Activated CD4-positive, alpha-beta memory T cell treated with anti-CD3 and anti-CD28 coated beads for 36 hours (primary cell): ENCODE measurements around the gene TBC1D4. TPM values are rescaled to one million over a fixed set of nuclear protein-coding genes. Genes with fewer than 3 reads are reported as not detected.
"Not testable (repeated sequence)": the region's sequence is repeated elsewhere in the genome, so short reads cannot be mapped to it uniquely, and the experiment has no call there.

Experiments used
- CTCF ChIA-PET: fragments of 350-600 bp; sonication (Branson Sonifier 250); formaldehyde crosslinking; loops from one replicate; lab custom pipeline; 2021; ENCODE audit warnings: antibody characterized with exemption, inconsistent platforms; lab: Charles Lee
- POLR2A ChIA-PET: fragments of 350-600 bp; sonication (Branson Sonifier 250); formaldehyde crosslinking; loops from one replicate; lab custom pipeline; 2021; ENCODE audit warnings: antibody characterized with exemption; lab: Charles Lee
- DNase-seq: peaks from one replicate; pipeline ENCODE4 v3.0.0-alpha.2; 2020
- H3K27ac Mint-ChIP-seq: one replicate; pipeline ENCODE4 v1.8.0; 2021; ENCODE audit warnings: mixed read lengths
- H3K27me3 Mint-ChIP-seq: one replicate; pipeline ENCODE4 v1.8.0; 2021; ENCODE audit warnings: mixed read lengths
- H3K36me3 Mint-ChIP-seq: one replicate; pipeline ENCODE4 v1.8.0; 2021; ENCODE audit warnings: mixed read lengths
- H3K4me1 Mint-ChIP-seq: one replicate; pipeline ENCODE4 v1.8.0; 2021; ENCODE audit warnings: low read depth, mixed read lengths
- H3K4me3 Mint-ChIP-seq: one replicate; pipeline ENCODE4 v1.8.0; 2021; ENCODE audit warnings: mild to moderate bottlenecking, mixed read lengths
- H3K9me3 Mint-ChIP-seq: one replicate; pipeline ENCODE4 v1.8.0; 2021; ENCODE audit warnings: mixed read lengths
- intact Hi-C: fragments of 100-400 bp; cut with micrococcal nuclease; formaldehyde crosslinking; loops from one replicate; pipeline ENCODE4 v1.15.1; 2023
- total RNA-seq, 2 experiments: library from RNA; stranded (reverse); gene quantifications; one replicate each; pipeline ENCODE4 v1.2.3, GENCODE V29; 2021

TBC1D4 gene
- total RNA-seq, 2 experiments from 2014 or later = 13.0 to 14.8 TPM

DNA sequence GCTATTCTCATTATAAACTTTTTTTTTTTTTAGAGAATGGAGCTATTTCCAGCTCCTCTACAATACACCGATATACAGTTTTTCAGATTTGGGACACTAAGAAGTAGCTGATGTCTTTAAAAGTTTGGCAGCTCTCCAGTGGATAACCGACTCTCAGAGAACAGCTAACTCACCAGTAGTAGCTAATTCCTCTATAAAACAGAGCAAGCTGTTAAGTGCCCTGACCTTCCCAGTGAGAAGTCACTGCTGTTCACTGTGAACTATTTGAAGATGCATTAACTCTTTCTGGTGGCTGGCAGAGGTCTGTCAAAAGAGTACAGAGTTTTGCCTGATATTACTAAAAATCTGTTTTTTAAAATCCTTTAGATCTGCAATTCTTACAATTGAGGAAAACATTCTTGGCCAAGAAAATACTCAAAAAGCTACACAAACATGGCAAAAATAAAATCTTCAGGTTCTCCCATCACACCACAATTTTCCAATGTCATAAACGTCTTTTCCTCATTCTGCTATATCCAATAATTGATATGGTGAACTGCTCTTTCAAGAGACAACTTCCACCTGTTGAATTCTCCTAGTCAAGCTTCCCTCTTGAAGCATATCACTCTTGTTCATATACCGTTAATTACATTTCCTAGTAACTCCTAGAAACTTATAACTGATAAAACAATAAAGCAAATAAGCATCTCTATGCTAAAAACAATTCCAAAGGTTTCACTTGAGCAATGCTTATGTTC is 44.2 kb downstream of the TBC1D4 start:
- intact Hi-C loops = no loop called here
- Mint-ChIP-seq H3K4me3 (no peak overlapping the region), H3K36me3 (no peaks in the 10 kb centered on the region), H3K4me1 (no peaks in the 10 kb centered on the region), H3K27me3 (peaks cover 7% of the 10 kb centered on the region), H3K9me3 (no peaks in the 10 kb centered on the region), H3K27ac (no peak overlapping the region)
- ChIA-PET CTCF (no interaction called here), POLR2A (no interaction called here)
- DNase-seq = no peak

DNA sequence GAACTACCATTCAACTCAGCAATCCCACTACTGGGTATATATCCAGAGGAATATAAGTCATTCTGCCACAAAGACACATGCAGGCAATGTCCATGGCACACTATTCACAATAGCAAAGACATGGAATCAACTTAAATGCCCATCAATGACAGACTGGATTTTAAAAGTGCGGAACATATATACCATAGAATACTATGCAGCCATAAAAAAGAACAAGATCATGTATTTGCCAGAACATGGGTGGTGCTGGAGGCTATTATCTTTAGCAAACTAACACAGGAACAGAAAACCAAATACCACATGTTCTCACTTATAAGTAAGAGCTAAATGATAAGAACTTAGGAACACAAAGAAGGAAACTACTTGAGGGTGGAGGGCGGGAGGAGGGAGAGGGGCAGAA is 47.8 kb downstream of the TBC1D4 start:
- H3K27me3 Mint-ChIP-seq = peaks cover 20% of the 10 kb centered on the region
- CTCF ChIA-PET = interaction anchor here (0.7 kb wide), 1 partner anchor 61 kb away, joined by 3 read pairs; no protein-coding TSS in a partner anchor

DNA sequence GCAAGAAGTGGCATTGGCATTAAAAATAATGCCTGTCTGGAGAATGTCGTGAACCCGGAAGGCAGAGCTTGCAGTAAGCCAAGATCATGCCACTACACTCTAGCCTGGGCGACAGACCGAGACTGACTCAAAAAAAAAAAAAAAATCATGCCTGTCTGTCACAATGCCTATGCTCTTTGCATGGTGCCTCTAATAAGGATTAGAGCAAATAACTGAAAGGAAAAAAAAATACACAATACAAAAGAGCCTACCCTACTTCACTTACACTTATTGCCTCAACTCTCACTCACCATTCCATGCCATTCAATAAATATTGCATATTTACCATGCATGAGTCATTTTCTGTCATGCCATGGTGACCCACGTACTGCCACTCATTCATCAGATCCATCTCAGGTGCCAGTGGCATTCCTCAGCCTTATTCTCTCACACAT is 49.1 kb downstream of the TBC1D4 start:
- POLR2A ChIA-PET = no interaction called here
- Mint-ChIP-seq H3K36me3 (no peaks in the 10 kb centered on the region), H3K27ac (no peak overlapping the region), H3K9me3 (no peaks in the 10 kb centered on the region), H3K4me1 (no peaks in the 10 kb centered on the region), H3K27me3 (peaks cover 27% of the 10 kb centered on the region), H3K4me3 (no peak overlapping the region)
- CTCF ChIA-PET = interaction anchor here (0.5 kb wide), 1 partner anchor 212 kb away, joined by 3 read pairs; no protein-coding TSS in a partner anchor
- intact Hi-C loops = no loop called here
- no peak for DNase-seq

More for the DNA sequence above, 47.8 kb downstream of the TBC1D4 start:
- POLR2A ChIA-PET, H3K4me1 Mint-ChIP-seq, H3K36me3 Mint-ChIP-seq, intact Hi-C loops, H3K9me3 Mint-ChIP-seq, DNase-seq, H3K27ac Mint-ChIP-seq, H3K4me3 Mint-ChIP-seq: not testable (repeated sequence)

DNA sequence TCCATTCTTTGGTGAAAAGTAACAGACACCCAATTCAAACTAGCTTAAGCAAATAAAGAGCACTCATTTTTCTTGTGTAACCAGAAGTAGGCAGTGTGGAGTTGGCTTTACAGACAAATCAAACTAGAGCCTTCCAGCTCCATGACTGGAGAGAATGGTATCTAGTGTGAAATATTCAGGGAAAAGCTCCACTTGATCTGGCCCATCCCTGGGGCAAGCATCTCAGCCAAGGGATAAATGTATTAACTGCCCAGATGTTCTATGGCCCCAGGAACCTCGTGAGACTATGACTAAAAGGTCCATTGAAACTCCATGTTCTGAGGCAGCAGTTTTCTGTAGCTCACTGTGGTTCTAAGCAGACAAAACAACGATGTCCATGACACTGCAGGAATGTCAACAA is 49.9 kb downstream of the TBC1D4 start:
- intact Hi-C loops = no loop called here
- Mint-ChIP-seq H3K27me3 (peaks cover 27% of the 10 kb centered on the region), H3K4me1 (no peaks in the 10 kb centered on the region), H3K36me3 (no peaks in the 10 kb centered on the region), H3K27ac (no peak overlapping the region), H3K9me3 (no peaks in the 10 kb centered on the region), H3K4me3 (no peak overlapping the region)
- DNase-seq = no peak
- CTCF ChIA-PET = interaction anchor here (0.5 kb wide), 1 partner anchor 212 kb away, joined by 3 read pairs; no protein-coding TSS in a partner anchor
- POLR2A ChIA-PET = no interaction called here

DNA sequence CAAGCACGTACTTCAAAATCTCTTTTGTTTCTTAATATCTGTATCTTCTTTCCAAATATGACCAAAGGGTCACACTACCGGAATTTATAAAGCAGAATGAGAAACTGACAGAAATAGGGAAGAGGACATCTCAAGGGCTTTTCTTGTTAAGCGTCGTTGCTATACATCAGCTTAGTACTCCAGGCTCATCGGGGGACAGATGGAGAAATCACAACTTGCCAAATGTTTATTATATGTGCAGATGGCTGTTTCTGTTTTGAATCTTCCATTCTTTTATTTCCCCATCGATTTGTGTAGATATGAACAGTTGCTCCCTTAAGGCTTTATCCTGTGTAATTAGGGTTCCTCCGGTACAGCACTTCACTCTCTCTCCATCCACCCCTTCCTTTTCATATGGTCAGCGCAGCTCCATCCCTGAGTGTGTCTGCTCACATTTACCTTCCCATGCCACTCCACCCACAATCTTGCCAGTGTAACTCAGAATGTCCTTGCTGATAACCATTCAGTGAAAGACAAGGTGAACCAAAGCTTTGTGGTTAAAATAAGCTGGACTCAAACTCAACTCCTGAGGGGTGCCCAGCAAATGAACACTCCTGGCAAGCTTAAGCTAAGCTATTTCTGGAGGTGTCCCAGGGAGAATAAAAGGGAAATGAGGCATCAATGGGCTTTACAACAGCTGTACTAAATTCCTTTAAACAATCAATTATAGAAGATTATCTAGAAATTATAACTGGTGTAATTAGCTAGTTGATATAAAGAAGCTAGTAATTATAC is 51.3 kb downstream of the TBC1D4 start:
- Mint-ChIP-seq H3K4me1 (no peaks in the 10 kb centered on the region), H3K9me3 (no peaks in the 10 kb centered on the region), H3K4me3 (no peak overlapping the region), H3K27ac (no peak overlapping the region), H3K27me3 (peaks cover 29% of the 10 kb centered on the region), H3K36me3 (no peaks in the 10 kb centered on the region)
- DNase-seq = no peak
- CTCF ChIA-PET = no interaction called here
- intact Hi-C loops = no loop called here
- POLR2A ChIA-PET = interaction anchor here (0.6 kb wide), 1 partner anchor 895 kb away, joined by 3 read pairs; no protein-coding TSS in a partner anchor

DNA sequence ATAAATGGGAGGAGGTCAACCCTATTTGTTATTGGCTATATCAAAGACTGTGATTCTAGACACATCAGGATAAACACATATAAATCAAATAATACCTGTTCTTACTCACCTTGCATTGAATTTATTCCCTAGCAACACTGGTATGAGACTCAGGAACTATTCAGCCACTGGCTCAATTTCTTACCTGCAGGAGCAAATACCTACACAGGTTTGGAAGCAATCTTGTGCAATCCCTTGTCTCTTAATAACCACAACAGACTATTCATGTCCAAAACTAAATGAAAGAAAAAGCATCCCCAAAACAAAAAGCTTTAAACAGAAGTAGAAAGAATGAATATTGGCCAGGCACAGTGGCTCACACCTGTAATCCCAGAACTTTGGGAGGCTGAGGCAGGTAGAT is 55.5 kb downstream of the TBC1D4 start:
- peaks cover 27% of the 10 kb centered on the region for H3K27me3 Mint-ChIP-seq
- H3K9me3 Mint-ChIP-seq = no peaks in the 10 kb centered on the region
- H3K4me3 Mint-ChIP-seq = no peak overlapping the region
- H3K36me3 Mint-ChIP-seq = no peaks in the 10 kb centered on the region
- no peaks in the 10 kb centered on the region for H3K4me1 Mint-ChIP-seq
- H3K27ac Mint-ChIP-seq = no peak overlapping the region
- CTCF ChIA-PET = no interaction called here
- no peak for DNase-seq
- intact Hi-C loops = no loop called here
- POLR2A ChIA-PET = interaction anchor here (1.0 kb wide), 1 partner anchor 33 kb away, joined by 3 read pairs; no protein-coding TSS in a partner anchor

DNA sequence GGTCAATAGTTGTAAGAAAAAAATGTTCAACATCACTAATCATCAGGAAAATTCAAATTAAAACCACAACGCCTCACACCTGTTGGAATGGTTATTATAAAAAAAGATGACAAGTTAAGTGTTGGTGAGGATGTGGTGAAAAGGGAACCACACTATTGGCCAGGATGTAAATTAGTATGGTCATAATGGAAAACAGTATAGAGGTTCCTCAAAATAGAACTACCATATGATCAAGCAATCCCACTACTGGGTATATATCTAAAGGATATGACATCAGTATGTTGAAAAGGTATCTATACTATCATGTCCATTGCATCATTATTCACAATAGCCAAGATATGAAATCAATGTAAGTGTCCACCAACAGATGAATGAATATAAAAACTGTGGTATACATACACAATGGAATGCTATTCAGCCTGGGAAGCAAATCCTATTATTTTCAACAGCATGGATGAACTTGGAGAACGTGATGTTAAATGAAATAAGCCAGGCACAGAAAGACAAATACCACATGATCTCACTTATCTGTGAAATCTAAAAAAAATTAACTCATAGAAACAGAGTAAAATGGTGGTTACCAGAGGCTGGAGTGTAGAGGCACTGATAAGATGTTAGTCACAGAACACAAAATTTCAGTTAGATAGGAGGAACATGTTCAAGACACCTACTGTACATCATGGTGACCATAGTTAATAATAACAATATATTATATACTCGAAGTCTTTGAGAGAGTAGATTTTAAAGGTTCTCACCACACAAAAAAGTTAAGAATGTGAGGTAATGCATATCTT is 56.6 kb downstream of the TBC1D4 start:
- intact Hi-C loops = no loop called here
- peaks cover 25% of the 10 kb centered on the region for H3K27me3 Mint-ChIP-seq
- H3K4me1 Mint-ChIP-seq = no peaks in the 10 kb centered on the region
- H3K36me3 Mint-ChIP-seq = no peaks in the 10 kb centered on the region
- ChIA-PET CTCF (no interaction called here), POLR2A (no interaction called here)
- no peak overlapping the region for H3K27ac Mint-ChIP-seq
- no peaks in the 10 kb centered on the region for H3K9me3 Mint-ChIP-seq
- DNase-seq = no peak
- no peak overlapping the region for H3K4me3 Mint-ChIP-seq

DNA sequence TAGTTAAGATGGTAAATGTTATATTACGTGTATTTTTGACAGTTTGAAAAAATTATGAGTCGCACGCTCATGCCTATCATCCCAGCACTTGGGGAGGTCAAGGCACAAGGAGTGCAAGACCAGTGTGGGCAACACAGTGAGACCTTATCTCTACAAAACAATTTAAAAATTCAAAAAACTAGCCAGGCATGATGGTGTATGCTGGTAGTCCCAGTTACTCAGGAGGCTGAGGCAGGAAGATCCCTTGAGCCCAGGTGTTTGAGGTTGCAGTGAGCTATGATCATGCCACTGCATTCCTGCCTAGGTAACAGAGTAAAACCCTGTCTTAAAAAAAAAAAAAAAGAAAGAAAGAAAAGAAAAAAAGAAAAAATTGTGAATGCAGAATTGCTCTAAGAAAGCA is 58.0 kb downstream of the TBC1D4 start:
- ChIA-PET CTCF (no interaction called here), POLR2A (no interaction called here)
- Mint-ChIP-seq H3K36me3 (no peaks in the 10 kb centered on the region), H3K4me3 (no peak overlapping the region), H3K27me3 (peaks cover 23% of the 10 kb centered on the region), H3K27ac (no peak overlapping the region), H3K4me1 (no peaks in the 10 kb centered on the region), H3K9me3 (no peaks in the 10 kb centered on the region)
- intact Hi-C loops = no loop called here
- DNase-seq = no peak

DNA sequence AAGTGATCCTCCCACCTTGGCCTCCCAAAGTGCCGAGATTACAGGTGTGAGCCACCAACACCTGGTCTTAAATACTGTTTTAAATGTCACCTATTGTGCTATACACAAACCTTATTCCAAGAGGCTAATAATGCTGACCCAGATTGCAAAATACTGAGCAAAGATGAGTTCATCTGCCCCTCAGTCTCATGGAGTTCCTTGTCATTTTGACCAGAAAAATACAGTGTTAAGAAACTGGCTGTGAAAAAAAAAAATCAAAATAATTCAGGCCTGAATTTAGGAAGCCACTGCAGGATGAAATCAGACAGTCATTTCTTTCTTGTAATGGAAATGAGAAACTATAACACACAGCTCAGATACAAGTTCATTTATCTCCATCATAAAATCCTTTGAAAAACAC is 59.9 kb downstream of the TBC1D4 start:
- Mint-ChIP-seq H3K27ac (no peak overlapping the region), H3K4me3 (no peak overlapping the region), H3K27me3 (peaks cover 17% of the 10 kb centered on the region), H3K36me3 (no peaks in the 10 kb centered on the region), H3K9me3 (no peaks in the 10 kb centered on the region), H3K4me1 (no peaks in the 10 kb centered on the region)
- ChIA-PET CTCF (no interaction called here), POLR2A (interaction anchor here (0.6 kb wide), 1 partner anchor 565 kb away, joined by 3 read pairs; no protein-coding TSS in a partner anchor)
- intact Hi-C loops = no loop called here
- DNase-seq = no peak

DNA sequence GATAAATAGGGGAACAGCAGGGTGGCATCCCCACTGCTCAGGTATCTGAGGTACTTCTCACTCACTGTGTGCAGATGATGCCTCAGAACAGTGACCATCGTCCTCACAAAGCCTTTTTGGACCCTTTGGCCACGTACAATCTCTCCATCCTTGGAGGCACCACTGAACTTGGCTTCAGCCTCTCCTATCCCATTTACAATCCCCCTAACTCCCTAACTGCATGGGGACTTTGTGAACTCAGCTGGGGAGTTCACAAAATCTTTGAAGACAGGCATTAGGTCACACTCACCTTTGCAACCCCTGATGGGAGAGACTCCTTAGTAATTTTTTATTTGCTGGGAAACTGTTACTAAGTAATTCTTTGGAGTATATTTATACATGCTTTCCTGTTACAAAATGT is 60.8 kb downstream of the TBC1D4 start:
- ChIA-PET POLR2A (no interaction called here), CTCF (no interaction called here)
- no peak overlapping the region for H3K27ac Mint-ChIP-seq
- no peak overlapping the region for H3K4me3 Mint-ChIP-seq
- no peaks in the 10 kb centered on the region for H3K9me3 Mint-ChIP-seq
- H3K4me1 Mint-ChIP-seq = no peaks in the 10 kb centered on the region
- peaks cover 15% of the 10 kb centered on the region for H3K27me3 Mint-ChIP-seq
- no peaks in the 10 kb centered on the region for H3K36me3 Mint-ChIP-seq
- DNase-seq = no peak
- intact Hi-C loops = no loop called here

DNA sequence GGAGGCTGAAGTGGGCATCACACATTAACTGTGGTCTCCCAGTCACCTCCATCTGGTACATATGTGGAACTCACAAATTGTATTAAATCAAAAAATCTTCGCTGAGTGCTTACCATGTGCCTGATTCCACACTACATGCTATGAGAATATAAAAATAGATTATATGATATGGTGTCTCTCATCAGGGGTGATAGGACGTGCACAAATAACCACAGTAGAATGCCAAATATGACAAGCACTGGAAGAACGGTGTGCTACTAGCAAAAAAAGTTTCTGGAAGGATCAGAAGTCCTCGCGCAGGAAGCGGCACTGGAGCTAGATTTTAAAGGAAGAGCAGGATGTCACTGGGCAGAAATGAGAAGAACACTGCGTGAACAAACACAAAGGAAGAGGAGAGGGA is 62.3 kb downstream of the TBC1D4 start:
- no peak for DNase-seq
- Mint-ChIP-seq H3K36me3 (no peaks in the 10 kb centered on the region), H3K4me1 (no peaks in the 10 kb centered on the region), H3K27me3 (peaks cover 13% of the 10 kb centered on the region), H3K27ac (no peak overlapping the region), H3K9me3 (no peaks in the 10 kb centered on the region), H3K4me3 (no peak overlapping the region)
- ChIA-PET CTCF (no interaction called here), POLR2A (no interaction called here)
- intact Hi-C loops = no loop called here

DNA sequence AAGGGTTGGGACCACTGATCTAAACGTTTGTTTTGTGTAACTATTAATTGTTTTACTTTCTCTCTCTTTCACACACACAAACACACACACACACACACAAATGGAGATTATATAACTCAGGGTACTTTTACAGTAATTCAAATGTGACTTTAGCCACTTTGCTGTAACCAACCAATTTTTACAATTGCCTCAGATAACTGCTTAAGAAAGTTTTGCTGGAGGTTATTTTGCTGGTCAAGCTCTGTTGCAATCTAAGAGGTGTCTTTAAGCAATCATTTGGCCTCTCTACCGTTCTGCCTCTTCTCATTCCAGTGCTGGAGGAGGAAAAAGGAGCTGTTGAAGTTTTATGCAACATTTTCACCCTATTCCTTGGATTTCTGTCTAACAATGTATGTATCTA is 63.0 kb downstream of the TBC1D4 start:
- Mint-ChIP-seq H3K27ac (no peak overlapping the region), H3K9me3 (no peaks in the 10 kb centered on the region), H3K27me3 (peaks cover 9% of the 10 kb centered on the region), H3K36me3 (no peaks in the 10 kb centered on the region), H3K4me1 (no peaks in the 10 kb centered on the region), H3K4me3 (no peak overlapping the region)
- ChIA-PET CTCF (no interaction called here), POLR2A (no interaction called here)
- DNase-seq = no peak
- intact Hi-C loops = no loop called here
